Measurements from ENCODE around the gene PRG2.

GRCh38 chr11:57340039-57340615 is 50.3 kb downstream of the PRG2 start:
- TF ChIP-seq SIN3A (IDR thresholded peaks at IDR 0.05; ENCODE audit: borderline replicate concordance, insufficient read depth, low read length): no peak
- no peak for TF ChIP-seq POLR2AphosphoS5 (IDR thresholded peaks at IDR 0.05; ENCODE audit: low read depth, low read length)
- no peak for TF ChIP-seq REST (IDR thresholded peaks at IDR 0.05; ENCODE audit: insufficient read depth in 1 of 2, low read depth in 2 of 2, low read length in 2 of 2)
- no peak for TF ChIP-seq TAF1 (IDR thresholded peaks at IDR 0.05; ENCODE audit: borderline replicate concordance, insufficient read depth, low read length)
- no peak for TF ChIP-seq FOXP2 (optimal IDR thresholded peaks at IDR 0.05; ENCODE audit: borderline replicate concordance, extremely low read depth, extremely low read length, insufficient read depth)
